ENCODE data around the gene MAP2.
A peak's percentile ranks its signal among the peaks of the same experiment; 100 is the strongest.

Gene MAP2

GRCh38 chr2:209423562-209424198, at the start of gene MAP2:
MAP2 (plus strand) TSS chr2:209424047; CDS start chr2:209653171, 229,124 bp downstream.
- DNase-seq: peak; percentile 82

GRCh38 chr2:209376686-209377085, 47.2 kb upstream of the MAP2 start:
- DNase-seq: no peak

GRCh38 chr2:209380293-209380692, 43.6 kb upstream of the MAP2 start:
- DNase-seq: peak; percentile 32

- no peak for DNase-seq
These were observed 42.8 kb upstream of the MAP2 start for GRCh38 chr2:209381091-209381490.

DNA sequence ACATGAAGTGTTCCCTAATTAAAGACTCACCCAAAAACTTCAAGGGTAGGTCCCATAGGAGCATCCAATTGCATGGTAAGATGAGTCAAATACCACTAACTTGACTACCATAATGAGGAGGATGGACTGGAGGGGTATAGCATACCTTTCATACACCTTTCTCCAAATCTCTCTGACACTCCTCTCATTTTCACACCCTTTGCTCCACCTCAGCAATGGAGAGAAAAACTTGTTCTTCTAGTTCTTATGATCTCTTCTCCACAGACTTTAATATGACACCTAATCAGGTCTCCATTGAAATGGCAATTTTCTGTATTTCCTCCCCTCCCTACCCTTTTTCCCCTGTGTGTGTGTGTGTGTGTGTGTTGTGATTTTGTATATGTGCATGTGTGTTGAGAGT, 41.1 kb upstream of the MAP2 start:
- DNase-seq: peak; percentile 53

DNA sequence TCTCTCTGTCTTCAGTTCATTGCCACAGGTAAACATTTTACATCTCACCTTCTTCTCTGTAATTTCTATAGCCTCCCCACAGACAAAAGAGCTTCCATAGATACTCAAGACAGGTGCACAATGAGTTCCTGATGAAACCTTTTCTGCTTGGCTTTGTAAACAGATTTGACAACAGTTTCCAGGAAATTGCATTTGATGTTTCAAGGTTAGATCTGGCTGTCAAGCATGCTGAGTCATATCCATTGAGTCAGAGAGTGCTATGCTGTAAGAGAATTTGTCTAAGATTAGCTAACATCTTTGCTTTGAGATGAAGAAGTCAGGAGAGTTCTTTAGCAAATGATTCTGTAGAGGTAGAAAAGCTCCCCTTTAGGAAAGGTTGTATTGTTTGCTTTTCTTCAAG, 40.6 kb upstream of the MAP2 start:
- DNase-seq: peak; percentile 68

- DNase-seq: no peak
These were observed 36.5 kb upstream of the MAP2 start for GRCh38 chr2:209387389-209387788.

- no peak for DNase-seq
These were observed 35.3 kb upstream of the MAP2 start for GRCh38 chr2:209388446-209389037.

DNA sequence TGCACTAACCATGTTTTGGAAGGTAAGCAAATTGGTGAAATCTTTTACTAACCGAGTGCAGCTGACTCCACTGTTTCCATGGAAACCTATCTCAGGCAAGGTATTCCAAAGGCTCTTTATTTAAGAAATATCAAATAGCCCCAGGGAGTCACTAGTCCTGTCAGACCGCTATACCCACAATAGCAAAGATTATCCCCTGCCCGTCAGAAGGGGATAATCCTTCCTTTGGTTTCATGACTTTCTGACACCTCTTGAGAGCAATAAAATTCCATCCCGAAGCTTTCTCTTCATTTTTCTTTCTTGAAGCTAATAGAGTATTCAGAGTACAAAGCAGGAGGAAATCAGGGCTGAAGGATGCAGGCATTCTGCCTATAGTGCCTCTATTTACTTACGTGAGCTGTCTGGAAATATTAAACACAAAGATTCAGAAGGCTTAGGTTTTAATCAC, 34.7 kb upstream of the MAP2 start:
- no peak for DNase-seq

- no peak for DNase-seq
These were observed 33.0 kb upstream of the MAP2 start for GRCh38 chr2:209390839-209391238.

GRCh38 chr2:209391776-209392401, 32.0 kb upstream of the MAP2 start:
- DNase-seq: no peak

GRCh38 chr2:209395229-209395628, 28.6 kb upstream of the MAP2 start:
- no peak for DNase-seq

- no peak for DNase-seq
These were observed 28.2 kb upstream of the MAP2 start for GRCh38 chr2:209395652-209396051.

- DNase-seq: no peak
These were observed 25.4 kb upstream of the MAP2 start for GRCh38 chr2:209398463-209398862.

GRCh38 chr2:209401788-209402187, 22.1 kb upstream of the MAP2 start:
- DNase-seq: no peak

DNA sequence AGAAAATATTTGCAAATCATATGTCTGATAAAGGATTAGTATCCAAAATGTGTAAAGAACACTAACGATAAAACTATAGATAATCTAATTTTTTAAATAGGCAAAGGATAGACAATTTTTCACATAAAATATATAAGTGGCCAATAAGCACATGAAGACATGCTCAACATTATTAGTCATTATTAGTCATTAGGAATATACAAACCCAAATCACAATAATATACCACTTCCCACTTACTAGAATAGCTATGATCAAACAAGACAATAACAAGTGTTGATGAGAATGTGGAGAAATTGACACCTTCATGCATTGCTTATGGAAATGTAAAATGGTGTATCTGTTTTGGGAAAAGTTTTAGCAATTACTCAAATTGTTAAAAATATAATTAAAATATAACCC, 12.6 kb upstream of the MAP2 start:
- DNase-seq: no peak

- no peak for DNase-seq
These were observed 12.1 kb upstream of the MAP2 start for GRCh38 chr2:209411718-209412117.

GRCh38 chr2:209413311-209414014, 10.4 kb upstream of the MAP2 start:
- DNase-seq: no peak

GRCh38 chr2:209416913-209417312, 6.9 kb upstream of the MAP2 start:
- no peak for DNase-seq

GRCh38 chr2:209422191-209422754, 1.6 kb upstream of the MAP2 start:
- DNase-seq: peak; percentile 67

GRCh38 chr2:209424199-209424701, 403 bp downstream of the MAP2 start:
- peak; percentile 85 for DNase-seq

DNA sequence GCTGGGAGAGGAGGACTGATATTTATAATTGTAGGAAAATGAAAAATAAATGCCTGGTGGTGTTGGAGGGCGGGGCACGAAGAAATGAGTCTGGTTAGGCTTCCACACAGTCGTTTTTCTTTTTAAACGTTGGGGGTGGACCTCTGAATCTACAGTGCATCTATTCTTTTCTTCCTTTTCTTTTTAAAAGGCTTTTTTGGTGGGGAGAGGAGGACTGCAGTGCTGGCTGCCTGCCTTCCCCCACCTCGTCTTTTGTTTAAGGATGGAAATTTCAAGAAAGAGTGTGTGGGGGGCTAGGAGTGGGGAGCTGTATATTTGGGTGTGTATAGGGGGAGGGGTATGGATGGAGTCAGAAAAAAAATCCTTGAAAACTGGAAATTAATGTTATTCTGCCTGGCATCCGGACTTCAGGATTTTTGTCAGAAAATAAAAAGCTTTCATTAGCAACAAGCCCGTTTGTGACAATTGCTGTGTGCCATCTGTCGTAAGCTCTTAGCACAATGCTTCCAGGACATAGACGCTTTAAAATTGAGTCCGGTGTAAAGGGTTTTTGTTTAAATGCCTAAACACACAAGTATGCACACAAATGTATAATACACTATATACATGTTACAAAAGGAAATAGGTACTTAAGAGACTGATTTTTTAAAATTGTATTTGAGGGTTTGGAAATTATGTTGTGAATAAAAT, 1.1 kb downstream of the MAP2 start:
- DNase-seq: no peak
